ENCODE measurements around the gene IFFO2.
"Not testable (repeated sequence)": the region's sequence is repeated elsewhere in the genome, so short reads cannot be mapped to it uniquely, and the experiment has no call there.

Gene IFFO2

GRCh38 chr1:18917071-18917799 is 39.2 kb downstream of the IFFO2 start:
- DNase-seq, result no peak

- DNase-seq, result no peak
Measured at GRCh38 chr1:18915341-18915740, 41.1 kb downstream of the IFFO2 start.

- DNase-seq, result peak; percentile 29 to 55
Measured at GRCh38 chr1:18913065-18913835, 43.2 kb downstream of the IFFO2 start.

- DNase-seq, result no peak
Measured at GRCh38 chr1:18912550-18912949, 43.9 kb downstream of the IFFO2 start.

- DNase-seq, result no peak
Measured at GRCh38 chr1:18908911-18909771, 47.3 kb downstream of the IFFO2 start.

- DNase-seq, result no peak
Measured at GRCh38 chr1:18907917-18908845, 48.3 kb downstream of the IFFO2 start.

- DNase-seq, result peak in 1 of 2 experiments; percentile 29
Measured at GRCh38 chr1:18907021-18907916, 49.2 kb downstream of the IFFO2 start.

- no peak for DNase-seq
Measured at GRCh38 chr1:18903291-18903756, 53.2 kb downstream of the IFFO2 start.

GRCh38 chr1:18902523-18903290 is 53.8 kb downstream of the IFFO2 start, which contains the start of gene ALDH4A1:
Gene ALDH4A1 (minus strand): TSS chr1:18902555. CDS start chr1:18902523, 32 bp downstream.
- peak; percentile 96 to 98 for DNase-seq

GRCh38 chr1:18901952-18902522 is 54.4 kb downstream of the IFFO2 start:
- DNase-seq, result no peak

GRCh38 chr1:18901147-18901951 is 55.1 kb downstream of the IFFO2 start:
- DNase-seq, result no peak

GRCh38 chr1:18900303-18900841 is 56.1 kb downstream of the IFFO2 start:
- DNase-seq, result no peak

- DNase-seq, result no peak
Measured at GRCh38 chr1:18899363-18900049, 57.0 kb downstream of the IFFO2 start.

GRCh38 chr1:18898567-18898966 is 57.9 kb downstream of the IFFO2 start:
- DNase-seq, result no peak

- no peak for DNase-seq
Measured at GRCh38 chr1:18895317-18895716, 61.2 kb downstream of the IFFO2 start.

- no peak for DNase-seq
Measured at GRCh38 chr1:18893120-18893519, 63.4 kb downstream of the IFFO2 start.

GRCh38 chr1:18891858-18892257 is 64.6 kb downstream of the IFFO2 start:
- DNase-seq, result not testable (repeated sequence)

GRCh38 chr1:18891426-18891780 is 65.1 kb downstream of the IFFO2 start:
- no peak for DNase-seq
